Liver (tissue), 9 donors: Measurements from ENCODE around the gene SMIM1. TPM values are rescaled to one million over a fixed set of nuclear protein-coding genes. Genes with fewer than 3 reads are reported as not detected.

Source experiments
- DNase-seq: peaks from one replicate; pipeline ENCODE4 v3.0.0-alpha.2; 2017; ENCODE audit warnings: low spot score
- H3K27ac ChIP-seq, 2 donors: one replicate each; pipeline ENCODE4 v1.7.0; 2013; ENCODE audit warnings: inconsistent platforms in 2 of 2, low read length in 2 of 2, control low read depth in 1 of 2, low read depth in 1 of 2, mild to moderate bottlenecking in 1 of 2
- H3K27me3 ChIP-seq, 4 donors: one replicate each; pipeline versions ENCODE4 v1.6.1 to v1.7.0; 2013; ENCODE audit warnings: low read length in 3 of 4, inconsistent platforms in 1 of 4, mild to moderate bottlenecking in 1 of 4, moderate library complexity in 1 of 4; ENCODE audit not compliant: control insufficient read depth in 4 of 4, insufficient read depth in 4 of 4
- H3K36me3 ChIP-seq, 4 donors: one replicate each; pipeline versions ENCODE4 v1.6.1 to v1.7.0; 2013; ENCODE audit warnings: low read length in 3 of 4, mild to moderate bottlenecking in 3 of 4, low read depth in 1 of 4, moderate library complexity in 1 of 4; ENCODE audit not compliant: control insufficient read depth in 4 of 4, insufficient read depth in 3 of 4
- H3K4me1 ChIP-seq, 4 donors: one replicate each; pipeline versions ENCODE4 v1.6.1 to v1.7.0; 2013; ENCODE audit warnings: low read length in 3 of 4, mild to moderate bottlenecking in 3 of 4, moderate library complexity in 1 of 4; ENCODE audit not compliant: control insufficient read depth in 4 of 4, insufficient read depth in 4 of 4
- H3K4me3 ChIP-seq, 3 donors: one replicate each; pipeline versions ENCODE4 v1.6.1 to v1.7.0; 2013; ENCODE audit warnings: low read length in 3 of 3, control low read depth in 1 of 3, low read depth in 1 of 3, mild to moderate bottlenecking in 1 of 3
- H3K9ac ChIP-seq, 2 donors: one replicate each; pipeline ENCODE4 v1.7.0; 2013; ENCODE audit warnings: low read length in 2 of 2, mild to moderate bottlenecking in 2 of 2, moderate library complexity in 2 of 2, control low read depth in 1 of 2, low read depth in 1 of 2
- H3K9me3 ChIP-seq, 4 donors: one replicate each; pipeline versions ENCODE4 v1.6.1 to v1.7.0; 2013; ENCODE audit warnings: low read length in 3 of 4; ENCODE audit not compliant: control insufficient read depth in 4 of 4
- ATF3 ChIP-seq: IDR thresholded peaks from 2 replicates; pipeline ENCODE4 v1.6.1; 2016; ENCODE audit warnings: antibody characterized with exemption
- EGR1 ChIP-seq, 2 donors: IDR thresholded peaks; 2 replicates each; pipeline ENCODE4 v1.6.1; 2016 to 2018; ENCODE audit warnings: antibody characterized with exemption in 2 of 2, low read depth in 2 of 2
- FOXA1 ChIP-seq: IDR thresholded peaks from 2 replicates; pipeline ENCODE4 v1.6.1; 2016; ENCODE audit warnings: antibody characterized with exemption
- FOXA2 ChIP-seq: IDR thresholded peaks from 2 replicates; pipeline ENCODE4 v1.6.1; 2016; ENCODE audit warnings: antibody characterized with exemption
- GABPA ChIP-seq, 2 donors: IDR thresholded peaks in 1 of 2; conservative IDR thresholded peaks in 1 of 2; 2 replicates each; pipeline ENCODE4 v1.6.1; 2016; ENCODE audit warnings: antibody characterized with exemption in 2 of 2, mild to moderate bottlenecking in 1 of 2, moderate library complexity in 1 of 2
- HNF4A ChIP-seq, 2 donors: conservative IDR thresholded peaks; 2 replicates each; pipeline ENCODE4 v1.6.1; 2016; ENCODE audit warnings: antibody characterized with exemption in 2 of 2, mild to moderate bottlenecking in 2 of 2
- HNF4G ChIP-seq: IDR thresholded peaks from 2 replicates; pipeline ENCODE4 v1.6.1; 2016; ENCODE audit warnings: antibody characterized with exemption
- JUND ChIP-seq, 2 donors: IDR thresholded peaks; 2 replicates each; pipeline ENCODE4 v1.6.1; 2016; ENCODE audit warnings: antibody characterized with exemption in 2 of 2
- NR2F2 ChIP-seq: IDR thresholded peaks from 2 replicates; pipeline ENCODE4 v1.6.1; 2016; ENCODE audit warnings: antibody characterized with exemption
- RAD21 ChIP-seq, 2 donors: IDR thresholded peaks; 2 replicates each; pipeline ENCODE4 v1.6.1; 2016; ENCODE audit warnings: antibody characterized with exemption in 2 of 2, mild to moderate bottlenecking in 2 of 2
- RXRA ChIP-seq, 2 donors: IDR thresholded peaks; 2 replicates each; pipeline ENCODE4 v1.6.1; 2017 to 2018; ENCODE audit warnings: antibody characterized with exemption in 2 of 2, mild to moderate bottlenecking in 1 of 2
- SP1 ChIP-seq: IDR thresholded peaks from 2 replicates; pipeline ENCODE4 v1.6.1; 2018; ENCODE audit warnings: antibody characterized with exemption, mild to moderate bottlenecking
- TAF1 ChIP-seq: conservative IDR thresholded peaks from 2 replicates; pipeline ENCODE4 v1.6.1; 2016; ENCODE audit warnings: antibody characterized with exemption, mild to moderate bottlenecking
- YY1 ChIP-seq: IDR thresholded peaks from 2 replicates; pipeline ENCODE4 v1.6.1; 2016; ENCODE audit warnings: antibody characterized with exemption, mild to moderate bottlenecking
- ZBTB33 ChIP-seq: IDR thresholded peaks from 2 replicates; pipeline ENCODE4 v1.6.1; 2016; ENCODE audit warnings: antibody characterized with exemption
- WGBS: extraction: QIAGEN DNeasy Blood & Tissue Kit; methylation state at CpG from one replicate; pipeline ENCODE4 v1.1.7; 2013; 5-methylcytosine and 5-hydroxymethylcytosine counted together
- polyA plus RNA-seq, 2 donors: library from polyadenylated mRNA; stranded (reverse) in 1 of 2; unstranded in 1 of 2; fragments of 200-250 nt in 1 of 2; fragments of >200 nt in 1 of 2; fragmentation: Nextera tagmentation in 1 of 2; extraction: Ambion mirVana in 1 of 2; gene quantifications; one replicate each; pipeline versions ENCODE4 v1.2.1 to v1.2.3, GENCODE V29; 2013 to 2015
- total RNA-seq, 2 donors: library from RNA; depleted of rRNA; stranded (reverse); fragments of >200 nt; gene quantifications; one replicate each; pipeline ENCODE4 v1.2.3, GENCODE V29; 2014
- TF ChIP-seq, protein P1 (sequence below): IDR thresholded peaks from 2 replicates; pipeline ENCODE4 v1.6.1; 2016; ENCODE audit warnings: antibody characterized with exemption
- TF ChIP-seq, protein P2 (sequence below): IDR thresholded peaks from 2 replicates; pipeline ENCODE4 v1.6.1; 2016; ENCODE audit warnings: antibody characterized with exemption, mild to moderate bottlenecking
- TF ChIP-seq, protein P3 (sequence below): fragments of 150-350 bp; IDR thresholded peaks from 2 replicates; pipeline ENCODE4 v1.5.1; 2017; ENCODE audit warnings: improper control_type of control experiment, low read depth, low read length; ENCODE audit not compliant: missing input control
- donor health status: healthy.
- donor health status: healthy.
- donor health status: healthy.
- donor health status: healthy.
- donor health status: healthy.

The SMIM1 gene
- total and polyA plus RNA-seq, 4 donors: 1.8 to 82.9 (median 10.3) TPM

- TF ChIP-seq EGR1 (IDR thresholded peaks at IDR 0.05; ENCODE audit: low read depth in 2 of 2): no peak
- TF ChIP-seq GABPA (IDR thresholded peaks at IDR 0.05 in 1 of 2, conservative IDR thresholded peaks at IDR 0.05 in 1 of 2): no peak
- TF ChIP-seq RXRA (IDR thresholded peaks at IDR 0.05): no peak
- no peak for TF ChIP-seq NR2F2
- TF ChIP-seq, protein P1, sequence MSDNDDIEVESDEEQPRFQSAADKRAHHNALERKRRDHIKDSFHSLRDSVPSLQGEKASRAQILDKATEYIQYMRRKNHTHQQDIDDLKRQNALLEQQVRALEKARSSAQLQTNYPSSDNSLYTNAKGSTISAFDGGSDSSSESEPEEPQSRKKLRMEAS: no peak
These were observed 4.6 kb downstream of the SMIM1 start (continued) for GRCh38 chr1:3777078-3777547.

GRCh38 chr1:3777647-3778589 lies 5.4 kb downstream of the SMIM1 start:
- H3K27ac ChIP-seq: no peak overlapping the region
- TF ChIP-seq JUND (IDR thresholded peaks at IDR 0.05): no peak
- TF ChIP-seq FOXA2: no peak
- TF ChIP-seq, protein P2, sequence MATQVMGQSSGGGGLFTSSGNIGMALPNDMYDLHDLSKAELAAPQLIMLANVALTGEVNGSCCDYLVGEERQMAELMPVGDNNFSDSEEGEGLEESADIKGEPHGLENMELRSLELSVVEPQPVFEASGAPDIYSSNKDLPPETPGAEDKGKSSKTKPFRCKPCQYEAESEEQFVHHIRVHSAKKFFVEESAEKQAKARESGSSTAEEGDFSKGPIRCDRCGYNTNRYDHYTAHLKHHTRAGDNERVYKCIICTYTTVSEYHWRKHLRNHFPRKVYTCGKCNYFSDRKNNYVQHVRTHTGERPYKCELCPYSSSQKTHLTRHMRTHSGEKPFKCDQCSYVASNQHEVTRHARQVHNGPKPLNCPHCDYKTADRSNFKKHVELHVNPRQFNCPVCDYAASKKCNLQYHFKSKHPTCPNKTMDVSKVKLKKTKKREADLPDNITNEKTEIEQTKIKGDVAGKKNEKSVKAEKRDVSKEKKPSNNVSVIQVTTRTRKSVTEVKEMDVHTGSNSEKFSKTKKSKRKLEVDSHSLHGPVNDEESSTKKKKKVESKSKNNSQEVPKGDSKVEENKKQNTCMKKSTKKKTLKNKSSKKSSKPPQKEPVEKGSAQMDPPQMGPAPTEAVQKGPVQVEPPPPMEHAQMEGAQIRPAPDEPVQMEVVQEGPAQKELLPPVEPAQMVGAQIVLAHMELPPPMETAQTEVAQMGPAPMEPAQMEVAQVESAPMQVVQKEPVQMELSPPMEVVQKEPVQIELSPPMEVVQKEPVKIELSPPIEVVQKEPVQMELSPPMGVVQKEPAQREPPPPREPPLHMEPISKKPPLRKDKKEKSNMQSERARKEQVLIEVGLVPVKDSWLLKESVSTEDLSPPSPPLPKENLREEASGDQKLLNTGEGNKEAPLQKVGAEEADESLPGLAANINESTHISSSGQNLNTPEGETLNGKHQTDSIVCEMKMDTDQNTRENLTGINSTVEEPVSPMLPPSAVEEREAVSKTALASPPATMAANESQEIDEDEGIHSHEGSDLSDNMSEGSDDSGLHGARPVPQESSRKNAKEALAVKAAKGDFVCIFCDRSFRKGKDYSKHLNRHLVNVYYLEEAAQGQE: no peak
- TF ChIP-seq TAF1: no peak
- TF ChIP-seq, protein P1: no peak
- TF ChIP-seq NR2F2: no peak
- no peak for TF ChIP-seq HNF4A (conservative IDR thresholded peaks at IDR 0.05)
- no peak for TF ChIP-seq ATF3
- no peak for TF ChIP-seq EGR1 (IDR thresholded peaks at IDR 0.05; ENCODE audit: low read depth in 2 of 2)
- TF ChIP-seq, protein P3, sequence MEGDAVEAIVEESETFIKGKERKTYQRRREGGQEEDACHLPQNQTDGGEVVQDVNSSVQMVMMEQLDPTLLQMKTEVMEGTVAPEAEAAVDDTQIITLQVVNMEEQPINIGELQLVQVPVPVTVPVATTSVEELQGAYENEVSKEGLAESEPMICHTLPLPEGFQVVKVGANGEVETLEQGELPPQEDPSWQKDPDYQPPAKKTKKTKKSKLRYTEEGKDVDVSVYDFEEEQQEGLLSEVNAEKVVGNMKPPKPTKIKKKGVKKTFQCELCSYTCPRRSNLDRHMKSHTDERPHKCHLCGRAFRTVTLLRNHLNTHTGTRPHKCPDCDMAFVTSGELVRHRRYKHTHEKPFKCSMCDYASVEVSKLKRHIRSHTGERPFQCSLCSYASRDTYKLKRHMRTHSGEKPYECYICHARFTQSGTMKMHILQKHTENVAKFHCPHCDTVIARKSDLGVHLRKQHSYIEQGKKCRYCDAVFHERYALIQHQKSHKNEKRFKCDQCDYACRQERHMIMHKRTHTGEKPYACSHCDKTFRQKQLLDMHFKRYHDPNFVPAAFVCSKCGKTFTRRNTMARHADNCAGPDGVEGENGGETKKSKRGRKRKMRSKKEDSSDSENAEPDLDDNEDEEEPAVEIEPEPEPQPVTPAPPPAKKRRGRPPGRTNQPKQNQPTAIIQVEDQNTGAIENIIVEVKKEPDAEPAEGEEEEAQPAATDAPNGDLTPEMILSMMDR: no peak
- TF ChIP-seq YY1: no peak
- no peak for TF ChIP-seq RXRA (IDR thresholded peaks at IDR 0.05)
- no peak for TF ChIP-seq HNF4G
- no peak for TF ChIP-seq RAD21 (IDR thresholded peaks at IDR 0.05)
- TF ChIP-seq FOXA1: no peak
- TF ChIP-seq SP1: no peak
- no peak for TF ChIP-seq GABPA (IDR thresholded peaks at IDR 0.05 in 1 of 2, conservative IDR thresholded peaks at IDR 0.05 in 1 of 2)
- TF ChIP-seq ZBTB33: no peak
- no peak overlapping the region for H3K4me3 ChIP-seq
- WGBS: 90% methylated on average over 20 of the region's 20 CpGs
- no peak overlapping the region for H3K9ac ChIP-seq
- no peaks in the 10 kb centered on the region for H3K27me3 ChIP-seq
- peaks cover 12 to 35% (median 28%) of the 10 kb centered on the region in 4 donors for H3K36me3 ChIP-seq
- peaks cover 17 to 37% (median 33%) of the 10 kb centered on the region in 4 donors for H3K4me1 ChIP-seq
- no peaks in the 10 kb centered on the region for H3K9me3 ChIP-seq
- DNase-seq: no peak
